IPS-NIHi7 (cell line): ENCODE results near the gene CAPG.

Experiments used
- DNase-seq: peaks from one replicate; pipeline ENCODE4 v3.0.0; 2012; ENCODE audit warnings: mixed read lengths; ENCODE audit errors: extremely low spot score

Gene CAPG

DNA sequence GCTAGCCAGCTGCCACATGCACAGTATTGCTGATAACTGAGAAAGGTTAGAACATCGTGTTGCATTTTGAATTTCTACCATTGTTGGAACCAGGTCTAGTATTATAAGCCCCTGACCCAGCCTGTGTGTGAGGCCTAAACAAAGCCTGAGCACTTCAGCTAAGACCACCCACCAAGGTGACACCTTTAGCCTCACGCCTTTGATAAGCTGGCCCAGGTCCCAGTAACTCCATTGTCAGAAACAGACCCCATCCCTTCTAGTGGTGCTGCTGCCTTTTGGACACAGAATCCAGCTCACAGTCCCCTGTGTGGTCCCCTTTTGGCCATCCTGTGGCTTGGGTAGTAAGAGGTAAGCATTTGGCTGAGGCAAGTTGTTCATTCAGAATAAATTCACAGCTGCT is 54.0 kb downstream of the CAPG start:
- DNase-seq = no peak

DNA sequence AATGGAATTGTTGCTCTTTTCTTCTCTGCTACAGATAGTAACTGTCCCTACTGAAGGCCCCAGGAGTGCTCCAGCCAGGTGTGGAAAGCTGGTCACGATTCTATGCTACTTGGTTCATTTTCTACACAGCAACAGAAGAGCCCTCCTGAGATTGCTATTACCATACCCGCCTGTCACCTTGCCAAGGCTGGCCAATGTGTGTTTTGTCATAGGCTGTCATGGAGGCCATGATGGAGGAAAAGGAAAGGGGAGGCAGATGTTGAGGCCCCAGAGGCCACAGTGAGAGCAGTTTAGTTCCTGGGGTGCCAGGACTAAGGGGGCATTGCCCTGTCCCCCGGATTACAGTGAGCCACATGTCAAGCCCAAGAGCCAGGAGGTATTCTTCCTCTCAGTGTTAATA is 54.6 kb downstream of the CAPG start:
- DNase-seq = no peak

DNA sequence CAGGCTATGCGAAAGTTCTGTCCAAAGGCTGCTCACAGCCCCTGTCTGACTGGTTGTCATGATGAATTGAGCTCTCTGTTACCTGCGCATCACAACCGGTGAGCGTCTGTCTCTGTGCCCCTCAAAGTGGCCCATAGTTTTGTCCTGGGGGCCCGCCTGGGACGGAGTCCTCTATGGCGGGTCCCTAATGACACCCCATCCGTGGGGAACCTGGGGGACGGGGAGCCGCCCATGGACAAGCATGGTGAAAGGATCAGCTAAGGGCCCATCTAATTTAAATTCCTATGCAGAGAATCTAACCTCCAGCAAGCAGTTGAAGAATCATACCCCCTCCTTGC is 55.1 kb downstream of the CAPG start:
- no peak for DNase-seq

DNA sequence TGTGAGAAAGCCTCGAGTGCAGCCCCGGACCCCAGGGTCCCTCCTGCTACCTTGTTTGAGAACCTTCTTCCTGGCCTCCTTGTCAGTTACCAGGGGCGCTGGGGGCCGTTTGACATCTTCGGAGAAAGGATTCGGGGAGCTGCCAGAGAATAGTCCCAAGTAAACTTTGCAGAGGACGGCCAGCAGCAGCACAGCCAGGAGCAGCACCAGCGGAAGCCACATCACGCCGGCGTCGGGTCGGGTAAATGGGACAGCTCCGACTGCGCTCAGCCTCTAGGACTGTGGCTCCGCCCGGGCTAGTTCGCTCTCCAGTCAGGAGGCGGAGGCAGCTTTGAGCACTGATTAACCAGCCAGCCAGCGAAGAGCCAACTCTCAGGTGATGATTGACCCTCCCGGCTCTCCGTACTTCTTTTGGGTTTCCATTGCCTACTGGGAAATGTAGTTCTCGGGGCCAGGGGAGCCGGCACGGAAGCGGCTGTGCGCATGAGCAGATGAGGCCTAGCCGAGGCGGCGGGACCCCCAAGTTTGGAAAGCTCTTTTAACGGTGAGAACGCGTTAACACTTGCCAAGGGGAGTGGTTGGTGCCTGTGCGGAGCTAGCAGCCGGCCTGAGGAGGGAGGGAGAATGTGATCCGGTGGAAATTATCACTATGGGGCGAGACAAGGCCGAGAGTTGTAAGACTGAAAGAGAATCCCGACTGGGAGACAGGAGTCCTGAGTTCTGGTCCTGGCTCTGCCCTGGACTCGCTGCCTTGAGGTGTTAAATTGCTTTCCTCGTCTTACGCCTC is 55.7 kb downstream of the CAPG start, which contains the start of the genes ELMOD3 and RETSAT:
TSS of gene ELMOD3 (plus strand) at position 484 of the 787 bp plus-strand sequence. CDS start 2,430 bp downstream, outside the sequence.
TSS of gene RETSAT (minus strand) at position 243 of the 787 bp plus-strand sequence. CDS start at position 222, 21 bp downstream.
- peak; percentile 99 for DNase-seq

DNA sequence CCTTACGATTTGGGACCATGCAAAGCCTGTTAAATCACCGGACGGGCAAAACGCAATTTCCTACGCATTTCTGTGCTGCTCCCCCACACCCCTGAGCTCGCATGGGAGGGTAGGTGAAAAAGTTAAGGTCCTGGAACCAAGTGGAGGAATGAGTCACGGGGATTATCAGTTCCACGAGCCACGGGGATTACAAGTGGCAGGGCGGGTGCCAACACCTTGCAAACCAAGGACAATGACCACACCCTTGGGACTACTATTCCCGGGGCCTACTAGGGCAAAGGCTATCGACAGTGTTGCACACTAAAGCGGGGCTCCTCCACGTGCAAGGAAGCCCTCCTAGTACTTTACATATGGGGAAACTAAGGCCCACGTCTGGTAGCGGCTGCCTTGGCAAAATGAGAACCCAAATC is 56.3 kb downstream of the CAPG start:
- DNase-seq = no peak

DNA sequence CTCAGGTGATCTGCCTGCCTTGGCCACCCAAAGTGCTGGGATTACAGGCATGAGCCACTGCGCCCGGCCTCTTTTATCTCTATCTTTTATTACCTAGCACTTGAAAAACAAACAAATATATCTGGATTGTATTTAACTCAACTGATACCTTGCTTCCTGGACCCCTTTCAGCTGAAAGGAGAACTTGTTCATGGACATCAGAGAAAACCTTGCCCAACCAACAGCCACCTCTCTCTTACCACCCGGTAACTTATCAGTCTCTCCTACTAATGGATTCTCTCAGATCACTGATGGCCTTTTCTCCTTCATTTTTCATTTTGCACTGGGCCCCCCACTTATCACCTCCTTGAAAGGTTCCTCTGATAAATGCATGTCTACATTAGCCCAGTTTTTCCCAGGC is 62.6 kb downstream of the CAPG start:
- no peak for DNase-seq
